ENCODE data around the gene UPK3B. TPM values are rescaled to one million over a fixed set of nuclear protein-coding genes. Genes with fewer than 3 reads are reported as not detected.

UPK3B gene
- total RNA-seq = not detected in 2 replicates

DNA sequence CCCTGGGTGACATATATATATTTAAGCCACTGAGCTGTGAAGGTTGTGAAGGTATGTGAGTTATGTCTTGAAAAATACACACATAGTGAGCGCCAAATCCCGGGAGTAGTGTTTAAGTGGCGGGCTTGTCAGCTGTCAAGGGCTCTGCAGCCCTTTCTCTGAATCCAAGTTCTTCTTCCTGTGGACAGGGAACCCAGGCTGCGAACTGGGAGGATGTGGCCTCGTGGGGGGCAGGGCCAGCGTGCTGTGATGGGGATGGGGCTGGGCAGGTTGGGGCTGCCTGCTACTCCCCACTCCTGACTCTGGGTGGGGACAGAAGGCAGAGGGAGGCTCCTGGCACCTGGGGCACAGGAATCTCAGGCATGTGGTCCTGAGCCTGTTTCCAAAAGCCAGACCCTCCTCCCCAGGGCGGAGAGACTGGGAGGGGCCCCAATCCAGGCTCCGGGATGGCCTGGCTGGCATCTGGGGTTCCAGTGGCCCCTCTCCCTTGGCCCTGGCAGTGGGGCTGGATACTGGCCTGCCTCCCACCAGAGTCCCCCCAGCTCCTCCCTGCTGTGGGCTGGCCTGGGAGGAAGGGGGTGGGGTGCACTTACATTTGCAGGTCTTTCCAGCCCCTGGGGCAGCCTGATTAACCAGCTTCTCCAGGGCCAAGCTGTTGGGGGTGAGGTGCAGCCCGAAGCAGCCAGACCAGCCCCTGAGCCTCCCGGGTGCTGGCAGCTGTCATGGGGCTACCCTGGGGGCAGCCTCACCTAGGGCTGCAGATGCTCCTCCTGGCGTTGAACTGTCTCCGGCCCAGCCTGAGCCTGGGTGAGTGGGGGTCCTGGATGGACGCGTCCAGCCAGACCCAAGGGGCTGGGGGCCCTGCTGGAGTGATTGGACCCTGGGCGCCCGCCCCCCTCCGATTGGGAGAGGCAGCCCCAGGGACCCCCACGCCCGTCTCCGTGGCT lies at the start of gene UPK3B:
TSS of gene UPK3B (plus strand) at position 622 of the 947 bp plus-strand sequence. CDS start at position 723, 101 bp downstream.

DNA sequence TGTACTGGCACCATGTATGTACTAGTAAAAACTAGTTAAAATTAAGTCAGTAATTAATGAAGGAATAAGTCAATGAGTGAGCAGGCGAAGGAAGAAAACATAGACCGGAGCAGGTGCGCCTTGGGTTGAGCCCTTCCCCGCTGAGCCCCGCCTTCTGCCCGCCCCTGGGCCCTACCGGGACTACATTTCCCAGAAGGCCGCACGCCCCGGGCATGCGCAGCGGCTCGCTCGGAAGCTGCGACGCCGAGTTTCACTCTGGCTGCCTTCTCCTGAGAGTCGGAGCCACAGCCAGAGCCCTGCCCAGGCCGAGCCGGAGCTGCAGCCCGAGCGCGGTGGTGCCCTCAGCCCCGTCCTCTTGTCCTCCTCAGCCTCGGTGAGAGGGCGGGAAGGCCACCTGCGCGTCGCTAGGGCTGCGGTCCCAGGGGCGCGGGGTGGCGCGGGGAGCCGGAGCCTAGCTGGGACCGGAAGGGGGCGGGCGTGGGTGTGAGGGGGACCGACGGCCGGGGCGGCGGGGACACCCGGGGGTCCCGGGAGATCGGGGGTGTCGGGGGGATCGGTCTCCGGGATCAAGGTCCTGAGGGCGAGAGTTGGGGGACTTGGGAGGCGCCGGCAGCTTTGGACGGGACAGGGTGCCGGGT lies 48.8 kb upstream of the UPK3B start, which contains the start of gene DTX2:
TSS of gene DTX2 (plus strand) at position 246 of the 638 bp plus-strand sequence. CDS start 18,801 bp downstream, outside the sequence.

DNA sequence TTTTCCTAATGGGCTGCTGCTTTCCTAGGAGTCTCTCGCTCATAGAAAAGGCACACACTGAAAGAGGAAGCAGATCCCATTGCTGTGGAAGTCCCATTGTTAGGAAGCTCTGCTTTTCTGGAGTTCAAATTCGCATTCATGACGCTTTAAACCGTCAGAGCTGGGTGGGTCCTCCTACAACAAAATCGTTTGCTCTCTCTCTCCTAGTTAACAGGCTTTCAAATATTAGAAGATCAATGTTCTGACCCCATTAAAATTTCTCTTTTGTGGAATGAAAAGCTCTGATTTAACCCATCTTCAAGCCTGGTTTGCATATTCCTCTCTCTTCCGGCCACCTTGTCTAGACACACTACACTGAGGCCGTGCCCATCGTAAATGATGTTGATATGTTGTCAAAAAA lies 32.8 kb downstream of the UPK3B start, which contains the start of gene SPDYE16:
TSS of gene SPDYE16 (minus strand) at position 101 of the 400 bp plus-strand sequence. CDS start 1,838 bp downstream, outside the sequence.

Other genes with a start within 250 kb of the UPK3B start
- 36.5 and 59.7 TPM in 2 replicates for gene HSPB1, start 207.9 kb upstream of the UPK3B start, total RNA-seq
- 81.5 and 101 TPM in 2 replicates for gene YWHAG, start 151.6 kb upstream of the UPK3B start, total RNA-seq
- gene SSC4D, start 100.9 kb upstream of the UPK3B start, total RNA-seq = 0.55 and 0.75 TPM in 2 replicates
- gene ZP3, start 85.6 kb upstream of the UPK3B start, total RNA-seq = 0.55 and 0.87 TPM in 2 replicates
- gene DTX2, start 48.8 kb upstream of the UPK3B start, total RNA-seq = 2.9 and 4.1 TPM in 2 replicates
- gene SPDYE16, start 32.7 kb downstream of the UPK3B start, total RNA-seq = 0.12 TPM in 1 of 2 replicates, not detected in the other
- 1.8 and 4.7 TPM in 2 replicates for gene POMZP3, start 116.7 kb downstream of the UPK3B start, total RNA-seq